Measurements from ENCODE around the gene RPL26. TPM values are rescaled to one million over a fixed set of nuclear protein-coding genes. Genes with fewer than 3 reads are reported as not detected.

The RPL26 gene
- 1,547 TPM for total RNA-seq

DNA sequence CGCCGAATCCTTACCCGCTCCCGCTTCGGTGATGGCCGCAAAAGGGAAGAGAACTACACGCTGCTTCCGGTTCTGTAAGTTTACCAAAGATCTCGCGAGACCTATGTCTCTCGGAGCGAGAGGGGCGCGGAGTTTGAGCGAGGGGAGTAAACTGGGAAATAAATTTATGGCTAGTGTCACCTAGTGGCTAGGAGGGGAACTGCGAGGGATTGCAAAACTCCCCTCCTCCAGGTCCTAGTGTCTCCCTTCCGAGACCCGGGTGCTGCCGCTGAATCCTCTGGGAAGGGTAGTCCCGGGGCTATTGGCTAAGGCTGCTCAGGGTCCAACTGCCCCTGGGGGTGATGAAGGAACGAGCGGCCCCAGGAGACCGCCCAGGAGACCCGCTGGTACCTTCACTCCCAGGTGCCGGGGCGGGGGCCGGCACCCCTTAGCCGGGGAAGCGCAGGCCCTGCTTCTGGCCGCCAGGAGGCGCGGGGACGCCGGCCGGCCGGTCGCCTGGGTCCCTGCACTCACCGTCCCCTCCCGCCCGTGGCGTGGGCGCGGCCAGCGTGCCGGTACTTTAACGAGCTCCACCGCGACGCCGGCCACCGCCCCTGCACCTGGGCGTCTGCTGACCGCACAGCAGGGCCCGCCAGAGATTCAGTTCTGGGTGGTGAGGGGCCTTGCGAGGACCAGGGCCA, at the start of gene RPL26:
TSS of gene RPL26 (minus strand) at position 51 of the 680 bp plus-strand sequence. CDS start 883 bp downstream, outside the sequence.
- peak within 1 kb of the TSS; percentile 93 to 95 for H3K4me3 ChIP-seq
- H3K27ac ChIP-seq = peak within 1 kb of the TSS; percentile 76 to 81
- H3K36me3 ChIP-seq = peaks cover 29 to 34% of the 10 kb centered on the region in 2 donors
- intact Hi-C loops (cut with DNase I) = loop anchor here (2.0 to 10.0 kb wide), 4 partner anchors 48 to 512 kb away; no protein-coding TSS in a partner anchor
- TF ChIP-seq, protein P1, sequence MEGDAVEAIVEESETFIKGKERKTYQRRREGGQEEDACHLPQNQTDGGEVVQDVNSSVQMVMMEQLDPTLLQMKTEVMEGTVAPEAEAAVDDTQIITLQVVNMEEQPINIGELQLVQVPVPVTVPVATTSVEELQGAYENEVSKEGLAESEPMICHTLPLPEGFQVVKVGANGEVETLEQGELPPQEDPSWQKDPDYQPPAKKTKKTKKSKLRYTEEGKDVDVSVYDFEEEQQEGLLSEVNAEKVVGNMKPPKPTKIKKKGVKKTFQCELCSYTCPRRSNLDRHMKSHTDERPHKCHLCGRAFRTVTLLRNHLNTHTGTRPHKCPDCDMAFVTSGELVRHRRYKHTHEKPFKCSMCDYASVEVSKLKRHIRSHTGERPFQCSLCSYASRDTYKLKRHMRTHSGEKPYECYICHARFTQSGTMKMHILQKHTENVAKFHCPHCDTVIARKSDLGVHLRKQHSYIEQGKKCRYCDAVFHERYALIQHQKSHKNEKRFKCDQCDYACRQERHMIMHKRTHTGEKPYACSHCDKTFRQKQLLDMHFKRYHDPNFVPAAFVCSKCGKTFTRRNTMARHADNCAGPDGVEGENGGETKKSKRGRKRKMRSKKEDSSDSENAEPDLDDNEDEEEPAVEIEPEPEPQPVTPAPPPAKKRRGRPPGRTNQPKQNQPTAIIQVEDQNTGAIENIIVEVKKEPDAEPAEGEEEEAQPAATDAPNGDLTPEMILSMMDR (IDR thresholded peaks at IDR 0.05) = peak; percentile 96 to 99 (median 97)
- H3K9me3 ChIP-seq = no peaks in the 10 kb centered on the region
- peak; percentile 94 to 99 for DNase-seq (ENCODE audit: low spot score in 2 of 2)
- no peaks in the 10 kb centered on the region for H3K27me3 ChIP-seq
- H3K4me1 ChIP-seq = peaks cover 11 to 19% of the 10 kb centered on the region in 2 donors

DNA sequence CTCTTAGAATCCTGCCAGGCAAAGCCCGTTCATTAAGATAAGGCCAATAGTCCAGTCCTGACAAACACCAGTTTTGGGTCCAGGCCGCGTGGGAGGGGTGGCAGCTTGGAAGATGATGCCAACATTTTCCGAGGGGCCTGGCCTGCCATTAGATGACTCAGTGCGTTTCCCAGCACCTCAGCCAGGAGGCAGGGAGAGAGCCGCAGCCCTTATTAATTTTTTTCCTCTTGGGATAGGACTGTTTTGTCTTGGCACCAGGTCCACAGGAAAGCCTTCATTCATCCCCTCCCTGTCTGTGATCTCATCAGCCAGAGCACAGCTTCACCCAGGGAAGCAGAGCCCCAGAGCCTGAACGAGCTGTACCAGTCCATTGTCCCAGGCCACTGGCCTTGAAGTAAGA, 48.0 kb upstream of the RPL26 start:
- H3K4me3 ChIP-seq = peak overlapping the region in 1 of 2 donors; percentile 25
- peaks cover 16% of the 10 kb centered on the region in 2 donors for H3K4me1 ChIP-seq
- TF ChIP-seq, protein P1 (IDR thresholded peaks at IDR 0.05) = no peak
- H3K27ac ChIP-seq = peak overlapping the region; percentile 91 to 93
- H3K36me3 ChIP-seq = no peaks in the 10 kb centered on the region
- DNase-seq (ENCODE audit: low spot score in 2 of 2) = peak; percentile 82 to 98
- H3K9me3 ChIP-seq = no peaks in the 10 kb centered on the region
- H3K27me3 ChIP-seq = no peaks in the 10 kb centered on the region
- intact Hi-C loops (cut with DNase I) = loop anchor here (2.0 kb wide), 2 partner anchors 20 to 48 kb away; partner anchors contain the start of gene RPL26

DNA sequence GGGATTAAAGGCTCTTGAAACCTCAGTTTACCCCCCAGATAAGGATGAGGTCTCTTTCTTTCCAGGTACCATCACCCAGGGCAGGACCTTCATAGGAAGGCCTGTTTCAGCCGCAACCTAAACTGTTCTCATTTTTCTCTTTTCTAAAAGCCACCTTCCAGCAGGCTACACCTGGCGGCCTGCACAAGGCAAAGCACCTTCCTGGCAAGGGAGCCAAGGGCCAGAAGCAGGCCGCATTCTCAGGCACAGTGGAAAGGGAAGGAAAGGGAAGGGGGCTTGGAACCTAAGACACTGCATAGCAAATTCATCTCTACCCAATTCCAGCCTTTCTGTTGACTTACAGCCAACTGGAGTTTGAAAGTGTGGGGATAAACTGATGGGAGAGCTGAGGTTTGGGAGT, 43.8 kb upstream of the RPL26 start:
- intact Hi-C loops (cut with DNase I) = no loop called here
- Histone ChIP-seq H3K4me3 (no peak overlapping the region), H3K27ac (no peak overlapping the region), H3K9me3 (no peaks in the 10 kb centered on the region), H3K4me1 (peaks cover 7 to 12% of the 10 kb centered on the region in 2 donors), H3K27me3 (no peaks in the 10 kb centered on the region), H3K36me3 (no peaks in the 10 kb centered on the region)
- DNase-seq (ENCODE audit: low spot score in 2 of 2) = no peak
- TF ChIP-seq, protein P1 (IDR thresholded peaks at IDR 0.05) = no peak

DNA sequence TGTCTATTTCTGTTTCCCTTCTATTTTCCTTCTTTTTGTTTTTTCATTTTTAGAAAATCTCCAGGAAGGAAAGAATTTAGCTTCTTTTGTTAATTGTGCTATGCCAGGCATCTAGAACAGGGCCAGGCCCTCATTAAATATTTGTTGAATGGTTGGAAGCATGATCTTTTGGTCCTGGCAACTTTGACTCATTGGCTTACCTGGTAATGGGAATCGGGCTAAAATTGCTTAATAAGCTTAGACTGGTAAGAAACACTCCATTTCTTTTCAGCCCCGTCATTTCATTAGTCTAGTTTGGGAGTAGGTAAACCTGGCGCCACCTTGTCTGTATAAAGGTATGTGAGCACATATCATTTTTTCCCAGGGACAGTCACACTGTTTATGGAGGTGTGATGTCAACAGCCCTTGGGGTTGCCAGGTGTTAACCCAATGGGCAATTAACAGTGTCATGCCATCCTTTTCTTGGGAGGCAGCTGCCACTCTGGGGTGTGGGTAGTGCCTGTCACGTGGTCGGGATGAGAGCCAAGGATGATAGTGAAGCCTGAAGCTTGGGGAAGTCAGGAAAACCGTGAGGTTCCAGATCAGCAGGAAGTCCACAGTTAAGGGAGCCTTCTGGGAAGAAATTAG, 43.2 kb upstream of the RPL26 start:
- no peak for DNase-seq (ENCODE audit: low spot score in 2 of 2)
- no peak overlapping the region for H3K27ac ChIP-seq
- H3K9me3 ChIP-seq = no peaks in the 10 kb centered on the region
- intact Hi-C loops (cut with DNase I) = no loop called here
- H3K36me3 ChIP-seq = no peaks in the 10 kb centered on the region
- TF ChIP-seq, protein P1 (IDR thresholded peaks at IDR 0.05) = no peak
- no peaks in the 10 kb centered on the region for H3K27me3 ChIP-seq
- H3K4me3 ChIP-seq = no peak overlapping the region
- peaks cover 1 to 6% of the 10 kb centered on the region in 2 donors for H3K4me1 ChIP-seq

DNA sequence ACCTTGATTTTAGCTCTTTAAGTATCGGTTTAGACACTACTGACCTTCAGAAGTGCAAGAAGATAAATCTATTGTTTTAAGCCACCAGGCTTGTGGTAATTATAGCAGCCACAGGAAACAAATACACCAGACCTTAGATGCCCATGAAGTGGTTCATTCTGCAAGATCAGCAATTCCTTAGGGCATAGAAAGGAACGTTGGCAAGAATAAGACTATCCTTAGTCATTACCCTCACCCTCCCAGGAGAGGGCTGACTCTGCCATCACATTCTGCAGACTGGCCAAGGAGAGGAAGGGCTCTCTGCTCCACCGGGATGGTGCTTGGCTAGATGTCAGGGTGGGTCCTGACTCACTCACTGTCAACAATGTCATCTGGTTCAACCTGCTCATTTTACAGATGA, 38.6 kb upstream of the RPL26 start:
- Histone ChIP-seq H3K4me3 (no peak overlapping the region), H3K27me3 (no peaks in the 10 kb centered on the region), H3K9me3 (no peaks in the 10 kb centered on the region), H3K36me3 (no peaks in the 10 kb centered on the region), H3K27ac (no peak overlapping the region), H3K4me1 (no peaks in the 10 kb centered on the region)
- intact Hi-C loops (cut with DNase I) = no loop called here
- DNase-seq (ENCODE audit: low spot score in 2 of 2) = peak in 1 of 2 donors; percentile 56
- TF ChIP-seq, protein P1 (IDR thresholded peaks at IDR 0.05) = no peak

All from ascending aorta (tissue), 2 donors.